Measurements from ENCODE around the gene ZNF264.
"Not testable (repeated sequence)": the region's sequence is repeated elsewhere in the genome, so short reads cannot be mapped to it uniquely, and the experiment has no call there.

ZNF264 gene

GRCh38 chr19:57249329-57249728 lies 58.0 kb downstream of the ZNF264 start:
- no peak overlapping the region for H3K4me3 ChIP-seq (ENCODE audit: low read length)
- H3K36me3 ChIP-seq (ENCODE audit: control insufficient read depth, insufficient read depth, low read length), result peaks cover 43% of the 10 kb centered on the region
- no peaks in the 10 kb centered on the region for H3K4me1 ChIP-seq (ENCODE audit: control insufficient read depth, insufficient read depth, low read length)
- H3K27me3 ChIP-seq (ENCODE audit: control insufficient read depth, insufficient read depth, low read length), result no peaks in the 10 kb centered on the region
- H3K9ac ChIP-seq (ENCODE audit: low read length), result no peak overlapping the region
- H3K27ac ChIP-seq (ENCODE audit: low read depth, low read length), result no peak overlapping the region

- H3K27ac ChIP-seq (ENCODE audit: low read depth, low read length); H3K27me3 ChIP-seq (ENCODE audit: control insufficient read depth, insufficient read depth, low read length); H3K9ac ChIP-seq (ENCODE audit: low read length); H3K4me1 ChIP-seq (ENCODE audit: control insufficient read depth, insufficient read depth, low read length); H3K4me3 ChIP-seq (ENCODE audit: low read length): not testable (repeated sequence)
- peaks cover 32% of the 10 kb centered on the region for H3K36me3 ChIP-seq (ENCODE audit: control insufficient read depth, insufficient read depth, low read length)
These were observed 62.5 kb downstream of the ZNF264 start for GRCh38 chr19:57253767-57254166.

- H3K27me3 ChIP-seq (ENCODE audit: control insufficient read depth, insufficient read depth, low read length), result no peaks in the 10 kb centered on the region
- H3K4me1 ChIP-seq (ENCODE audit: control insufficient read depth, insufficient read depth, low read length), result no peaks in the 10 kb centered on the region
- H3K4me3 ChIP-seq (ENCODE audit: low read length), result no peak overlapping the region
- H3K27ac ChIP-seq (ENCODE audit: low read depth, low read length), result no peak overlapping the region
- H3K36me3 ChIP-seq (ENCODE audit: control insufficient read depth, insufficient read depth, low read length), result no peaks in the 10 kb centered on the region
- no peak overlapping the region for H3K9ac ChIP-seq (ENCODE audit: low read length)
These were observed 70.7 kb downstream of the ZNF264 start for GRCh38 chr19:57262044-57262443.

GRCh38 chr19:57263244-57263741 lies 72.0 kb downstream of the ZNF264 start:
- no peaks in the 10 kb centered on the region for H3K4me1 ChIP-seq (ENCODE audit: control insufficient read depth, insufficient read depth, low read length)
- no peak overlapping the region for H3K27ac ChIP-seq (ENCODE audit: low read depth, low read length)
- no peak overlapping the region for H3K9ac ChIP-seq (ENCODE audit: low read length)
- no peaks in the 10 kb centered on the region for H3K27me3 ChIP-seq (ENCODE audit: control insufficient read depth, insufficient read depth, low read length)
- no peaks in the 10 kb centered on the region for H3K36me3 ChIP-seq (ENCODE audit: control insufficient read depth, insufficient read depth, low read length)
- no peak overlapping the region for H3K4me3 ChIP-seq (ENCODE audit: low read length)

- H3K4me1 ChIP-seq (ENCODE audit: control insufficient read depth, insufficient read depth, low read length), result no peaks in the 10 kb centered on the region
- no peak overlapping the region for H3K27ac ChIP-seq (ENCODE audit: low read depth, low read length)
- H3K4me3 ChIP-seq (ENCODE audit: low read length), result no peak overlapping the region
- H3K9ac ChIP-seq (ENCODE audit: low read length), result no peak overlapping the region
- H3K27me3 ChIP-seq (ENCODE audit: control insufficient read depth, insufficient read depth, low read length), result no peaks in the 10 kb centered on the region
- no peaks in the 10 kb centered on the region for H3K36me3 ChIP-seq (ENCODE audit: control insufficient read depth, insufficient read depth, low read length)
These were observed 76.0 kb downstream of the ZNF264 start for GRCh38 chr19:57267291-57267690.

- no peak overlapping the region for H3K27ac ChIP-seq (ENCODE audit: low read depth, low read length)
- H3K4me1 ChIP-seq (ENCODE audit: control insufficient read depth, insufficient read depth, low read length), result no peaks in the 10 kb centered on the region
- H3K27me3 ChIP-seq (ENCODE audit: control insufficient read depth, insufficient read depth, low read length), result no peaks in the 10 kb centered on the region
- H3K36me3 ChIP-seq (ENCODE audit: control insufficient read depth, insufficient read depth, low read length), result no peaks in the 10 kb centered on the region
- no peak overlapping the region for H3K4me3 ChIP-seq (ENCODE audit: low read length)
- H3K9ac ChIP-seq (ENCODE audit: low read length), result no peak overlapping the region
These were observed 78.4 kb downstream of the ZNF264 start for GRCh38 chr19:57269515-57270250.

- H3K4me3 ChIP-seq (ENCODE audit: low read length), result no peak overlapping the region
- H3K36me3 ChIP-seq (ENCODE audit: control insufficient read depth, insufficient read depth, low read length), result no peaks in the 10 kb centered on the region
- H3K27ac ChIP-seq (ENCODE audit: low read depth, low read length), result no peak overlapping the region
- H3K27me3 ChIP-seq (ENCODE audit: control insufficient read depth, insufficient read depth, low read length), result no peaks in the 10 kb centered on the region
- H3K4me1 ChIP-seq (ENCODE audit: control insufficient read depth, insufficient read depth, low read length), result no peaks in the 10 kb centered on the region
- H3K9ac ChIP-seq (ENCODE audit: low read length), result no peak overlapping the region
These were observed 80.0 kb downstream of the ZNF264 start for GRCh38 chr19:57271280-57271679.

Measured in rectal smooth muscle tissue (tissue), 1 donor.